K562 (cell line): ENCODE measurements around the gene PRKAR2B. TPM values are rescaled to one million over a fixed set of nuclear protein-coding genes. Genes with fewer than 3 reads are reported as not detected.

Experiments used
- ATAC-seq: fragments of 200-7000 bp; cut with Tn5 transposase; 3 replicates; pipeline ENCODE4 v1.9.1; 2020; ENCODE audit warnings: moderate library complexity
- BruUV-seq: library from RNA; stranded (reverse); fragments of 400-500 nt; replicated peaks from 2 replicates; lab custom pipeline; 2021; lab: Mats Ljungman, UMichigan
- CTCF ChIA-PET: fragments of 300-600 bp; formaldehyde crosslinking; extraction: SDS; loops from one replicate; lab custom pipeline; 2021; ENCODE audit warnings: low intra/inter-chr PET ratio; lab: Yijun Ruan, JAX
- POLR2A ChIA-PET: fragments of 300-600, 350-650 bp; sonication (Branson Sonifier 250); formaldehyde crosslinking; extraction: SDS; loops from one replicate; lab custom pipeline; 2021; ENCODE audit warnings: antibody characterized with exemption, inconsistent platforms; lab: Yijun Ruan, JAX
- DNase-seq, 4 experiments: peaks; one replicate each; pipeline versions ENCODE4 v3.0.0 to v3.0.0-alpha.2; 2011 to 2018; ENCODE audit warnings: low spot score in 3 of 4, mixed read lengths in 3 of 4; ENCODE audit errors: extremely low read depth in 1 of 4
- FAIRE-seq: peaks from 2 replicates; lab custom pipeline; 2011; peaks lifted over from hg19 to GRCh38; lab: Jason Lieb, UNC
- H2AFZ ChIP-seq: 2 replicates; pipeline ENCODE4 v1.6.0; 2011; ENCODE audit warnings: low read depth, low read length, control low read depth, inconsistent platforms
- H3K27ac ChIP-seq: fragments of 200-600 bp; 3 replicates; pipeline ENCODE4 v1.8.0; 2011; ENCODE audit warnings: low read depth, mild to moderate bottlenecking, control low read depth, inconsistent platforms, low read length, moderate library complexity, mixed read lengths; ENCODE audit errors: extremely low read depth
- H3K27me3 ChIP-seq, 2 experiments: fragments of 300-600 bp in 1 of 2; 2 replicates in 1 of 2; 3 replicates in 1 of 2; pipeline versions ENCODE4 v1.6.0 to v1.8.0; 2011; ENCODE audit warnings: inconsistent platforms in 2 of 2, low read length in 2 of 2, mild to moderate bottlenecking in 1 of 2, mixed read lengths in 1 of 2, moderate library complexity in 1 of 2; ENCODE audit not compliant: control insufficient read depth in 2 of 2, insufficient read depth in 2 of 2
- H3K36me3 ChIP-seq: fragments of 300-600 bp; 3 replicates; pipeline ENCODE4 v1.8.0; 2011; ENCODE audit warnings: mild to moderate bottlenecking, low read length, inconsistent platforms; ENCODE audit not compliant: control insufficient read depth, insufficient read depth
- H3K4me1 ChIP-seq, 2 experiments: fragments of 200-600 bp in 1 of 2; replicated peaks in 1 of 2; 2 replicates in 1 of 2; 3 replicates in 1 of 2; pipeline versions ENCODE4 v1.5.1 to v1.8.0; 2011; ENCODE audit warnings: inconsistent platforms in 2 of 2, low read length in 2 of 2, mild to moderate bottlenecking in 1 of 2, mixed read lengths in 1 of 2, moderate library complexity in 1 of 2; ENCODE audit not compliant: control insufficient read depth in 2 of 2, insufficient read depth in 2 of 2
- H3K4me2 ChIP-seq: 2 replicates; pipeline ENCODE4 v1.6.1; 2011; ENCODE audit warnings: low read length, control low read depth, inconsistent platforms, mixed read lengths; ENCODE audit not compliant: insufficient read depth
- H3K4me3 ChIP-seq: fragments of 200-600 bp; sonication (generic), shearing (Covaris generic); 2 replicates; pipeline ENCODE4 v1.5.1; 2016; ENCODE audit warnings: control low read depth, inconsistent platforms
- H3K79me2 ChIP-seq: fragments of 200-600 bp; 3 replicates; pipeline ENCODE4 v1.8.0; 2011; ENCODE audit warnings: low read length, inconsistent platforms; ENCODE audit not compliant: control insufficient read depth, insufficient read depth
- H3K9ac ChIP-seq, 2 experiments: 2 replicates each; pipeline versions ENCODE4 v1.6.0 to v1.6.1; 2011; ENCODE audit warnings: low read depth in 2 of 2, low read length in 2 of 2, control low read depth in 1 of 2, inconsistent platforms in 1 of 2, mild to moderate bottlenecking in 1 of 2, mixed read lengths in 1 of 2; ENCODE audit not compliant: insufficient read depth in 1 of 2
- H3K9me1 ChIP-seq: one replicate; pipeline ENCODE4 v1.6.0; 2011; ENCODE audit warnings: inconsistent platforms, mild to moderate bottlenecking, low read length, moderate library complexity; ENCODE audit not compliant: control insufficient read depth, insufficient read depth
- H3K9me3 ChIP-seq: replicated peaks from 2 replicates; pipeline ENCODE4 v1.5.1; 2011; ENCODE audit warnings: low read depth, low read length, inconsistent platforms; ENCODE audit not compliant: control insufficient read depth, insufficient read depth
- H4K20me1 ChIP-seq: replicated peaks from 2 replicates; pipeline ENCODE4 v1.6.1; 2011; ENCODE audit warnings: low read length, inconsistent platforms, mixed read lengths; ENCODE audit not compliant: control insufficient read depth, insufficient read depth
- ATF1 ChIP-seq, 2 experiments: fragments of 450-650 bp in 1 of 2; IDR thresholded peaks; 2 replicates each; pipeline ENCODE4 v1.6.1; 2016; ENCODE audit warnings: missing compliant biosample characterization in 1 of 2, missing genetic modification characterization in 1 of 2
- CEBPZ ChIP-seq: fragments of 150-350 bp; IDR thresholded peaks from 2 replicates; pipeline ENCODE4 v1.6.1; 2014; ENCODE audit warnings: low read depth, mild to moderate bottlenecking, low read length, borderline replicate concordance
- GTF2E2 ChIP-seq: fragments of 200-800 bp; sonication (Bioruptor generic); IDR thresholded peaks from 2 replicates; pipeline ENCODE4 v1.6.1; 2016; ENCODE audit warnings: missing genetic modification characterization, missing compliant biosample characterization
- HBP1 ChIP-seq: fragments of 450-650 bp; formaldehyde crosslinking; IDR thresholded peaks from 2 replicates; pipeline ENCODE4 v1.4.0; 2022; ENCODE audit warnings: missing genetic modification characterization
- HDAC2 ChIP-seq: fragments of 450-650 bp; IDR thresholded peaks from 2 replicates; pipeline ENCODE4 v1.6.1; 2016; ENCODE audit warnings: mild to moderate bottlenecking
- KLF13 ChIP-seq: fragments of 450-650 bp; IDR thresholded peaks from 2 replicates; pipeline ENCODE4 v1.6.1; 2016; ENCODE audit warnings: missing genetic modification characterization, low read depth, mild to moderate bottlenecking, missing compliant biosample characterization, moderate library complexity, borderline replicate concordance
- MTA1 ChIP-seq: fragments of 450-650 bp; IDR thresholded peaks from 2 replicates; pipeline ENCODE4 v1.6.1; 2017; ENCODE audit warnings: borderline replicate concordance
- MTA3 ChIP-seq: fragments of 450-650 bp; formaldehyde crosslinking; IDR thresholded peaks from 2 replicates; pipeline ENCODE4 v1.6.1; 2017; ENCODE audit warnings: mild to moderate bottlenecking, borderline replicate concordance
- SREBF2 ChIP-seq: sonication (generic); formaldehyde crosslinking; IDR thresholded peaks from 2 replicates; pipeline ENCODE4 v1.4.0; 2020; ENCODE audit warnings: mild to moderate bottlenecking, missing genetic modification reagents
- ZNF655 ChIP-seq: fragments of 250-450 bp; sonication (Bioruptor Pico); IDR thresholded peaks from 2 replicates; pipeline ENCODE4 v1.5.0; 2021
- WGBS: fragments of 100-300 bp; shearing (Covaris generic); methylation state at CpG from one replicate; pipeline ENCODE4 v1.1.6; 2016; ENCODE audit warnings: low coverage, mixed read lengths; ENCODE audit not compliant: insufficient coverage; ENCODE audit errors: missing lambda C conversion rate; 5-methylcytosine and 5-hydroxymethylcytosine counted together
- in situ Hi-C: fragments of 300-500 bp; cut with MboI; formaldehyde crosslinking; loops from 4 replicates; pipeline ENCODE4 v1.15.0; 2018; ENCODE audit warnings: inconsistent platforms, mixed read lengths
- intact Hi-C: fragments of 100-400 bp; cut with micrococcal nuclease; formaldehyde crosslinking; loops from 2 replicates; pipeline ENCODE4 v1.14.2; 2022
- polyA plus RNA-seq, 8 experiments: library from polyadenylated mRNA; depleted of rRNA in 4 of 8; stranded (reverse) in 5 of 8; unstranded in 3 of 8; fragments of >200 nt; fragmentation: Nextera tagmentation in 2 of 8; fragmentation: Illumina TruSeq in 1 of 8; extraction: Ambion mirVana in 2 of 8; extraction: Trizol in 1 of 8; gene quantifications; 2 replicates each; pipeline versions ENCODE4 v1.2.1 to v1.2.3, GENCODE V29; 2011 to 2014; ENCODE audit warnings: inconsistent platforms in 1 of 8, missing spikeins in 1 of 8
- total RNA-seq, 7 experiments: library from RNA; depleted of rRNA in 6 of 7; stranded (reverse); fragments of >200 nt in 6 of 7; fragmentation: Illumina TruSeq in 2 of 7; extraction: Trizol in 2 of 7; gene quantifications; 2 replicates each; pipeline versions ENCODE4 v1.2.1 to v1.2.3, GENCODE V29; 2011 to 2021; ENCODE audit warnings: low replicate concordance in 1 of 7

Gene PRKAR2B
- total and polyA plus RNA-seq, 9 of the 15 experiments (the other 6 are each of a cell fraction or from before 2014, with no cell fraction given), result 59.0 to 173 (median 129) TPM

GRCh38 chr7:107100824-107101223 lies 56.3 kb downstream of the PRKAR2B start (continued):
- TF ChIP-seq HDAC2, result peak; percentile 74; the same call in 1 of the 2 replicates
- TF ChIP-seq HBP1 (CRISPR knock-in tag), result no peak
- TF ChIP-seq MTA1, result 0 out of 2 replicates have a peak, but pooled peaks have one; percentile 24
- TF ChIP-seq GTF2E2 (tag), result peak; percentile 24; the same call in 1 of the 2 replicates

DNA sequence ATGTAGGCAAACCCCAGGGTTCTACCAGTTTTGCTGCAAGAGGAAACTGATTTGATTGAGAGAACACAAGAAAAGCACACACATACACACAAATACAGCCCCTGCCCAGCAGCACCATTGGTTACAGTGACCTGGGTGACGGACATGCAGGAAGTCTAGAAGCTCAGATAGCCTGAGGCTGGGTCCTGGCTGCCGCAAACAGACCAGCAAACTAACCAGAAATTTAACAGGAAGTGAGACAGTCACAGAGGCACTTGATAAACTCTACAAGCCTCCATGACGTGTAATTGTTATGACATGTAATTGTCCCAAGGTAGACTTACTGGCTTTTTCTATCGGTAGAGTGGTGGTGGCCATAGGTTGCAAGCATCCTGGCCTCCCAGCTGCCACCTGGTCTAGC lies 58.9 kb downstream of the PRKAR2B start:
- in situ Hi-C loops, result no loop called here
- intact Hi-C loops, result no loop called here
- Histone ChIP-seq H2AFZ (peak overlapping the region; percentile 4; the same call in 1 of the 2 replicates), H3K79me2 (peaks cover 95% of the 10 kb centered on the region), H3K36me3 (peaks cover 10% of the 10 kb centered on the region), H3K9me1 (no peaks in the 10 kb centered on the region), H3K4me3 (no peak overlapping the region), H3K9me3 (0 out of 2 replicates have a peak, but pooled peaks cover 3% of the 10 kb centered on the region), H4K20me1 (no peaks in the 10 kb centered on the region; the same call in 1 of the 2 replicates), H3K27ac (peak overlapping the region; percentile 48; the same call in 2 of the 3 replicates), H3K9ac (peak overlapping the region; percentile 2 to 4; a peak in 2 of 4 replicates), H3K4me2 (peak overlapping the region; percentile 42; the same call in 1 of the 2 replicates), H3K27me3 (no peaks in the 10 kb centered on the region), H3K4me1 (peaks cover 14 to 33% of the 10 kb centered on the region in 2 experiments; a peak in 4 of 5 replicates)
- CTCF ChIA-PET, result no interaction called here
- DNase-seq (peak in 2 of 4 experiments; percentile 63 to 83), FAIRE-seq (peak; percentile 83), ATAC-seq (peak; percentile 80)
- 17% methylated on average over 4 of the region's 4 CpGs for WGBS
- BruUV-seq, result no TSS peak
- POLR2A ChIA-PET, result interaction anchor here (0.6 to 1.0 kb wide), 2 partner anchors 25 to 27 kb away, joined by 3 read pairs; no protein-coding TSS in a partner anchor
- TF ChIP-seq ATF1 (CRISPR knock-in tag; IDR thresholded peaks at IDR 0.05) (no peak), ATF1 (tag; IDR thresholded peaks at IDR 0.05) (peak; percentile 81), CEBPZ (no peak), MTA3 (no peak), SREBF2 (no peak), ZNF655 (CRISPR knock-in tag) (no peak), KLF13 (no peak)
